Prostate gland (tissue), 2 donors: Measurements from ENCODE around the gene PSME1. TPM values are rescaled to one million over a fixed set of nuclear protein-coding genes. Genes with fewer than 3 reads are reported as not detected.
"Not testable (repeated sequence)": the region's sequence is repeated elsewhere in the genome, so short reads cannot be mapped to it uniquely, and the experiment has no call there.

Experiments used
- DNase-seq: peaks from one replicate; pipeline ENCODE4 v3.0.0-alpha.2; 2019; ENCODE audit warnings: low spot score
- H3K27ac ChIP-seq, 2 donors: fragments of 200-600 bp; sonication (generic); 2 replicates each; pipeline ENCODE4 v1.5.1; 2017 to 2019
- H3K27me3 ChIP-seq: fragments of 200-600 bp; sonication (generic); replicated peaks from 2 replicates; pipeline ENCODE4 v1.5.1; 2019; ENCODE audit not compliant: insufficient read depth
- H3K36me3 ChIP-seq, 2 donors: fragments of 200-600 bp; sonication (generic); 1 replicate in 1 of 2; 2 replicates in 1 of 2; pipeline versions ENCODE4 v1.5.1 to v1.8.1; 2017 to 2019
- H3K4me1 ChIP-seq: fragments of 200-600 bp; sonication (generic); replicated peaks from 2 replicates; pipeline ENCODE4 v1.5.1; 2019
- H3K4me3 ChIP-seq, 2 donors: fragments of 200-600 bp; sonication (generic); 2 replicates each; pipeline ENCODE4 v1.5.1; 2017 to 2019
- H3K9me3 ChIP-seq: fragments of 200-600 bp; sonication (generic); 2 replicates; pipeline ENCODE4 v1.5.1; 2017
- POLR2A ChIP-seq: fragments of 450-650 bp; IDR thresholded peaks from one replicate; pipeline ENCODE4 v1.6.1; 2016; ENCODE audit warnings: antibody characterized with exemption, mild to moderate bottlenecking
- POLR2AphosphoS5 ChIP-seq: sonication (generic); formaldehyde crosslinking; IDR thresholded peaks from one replicate; pipeline ENCODE4 v1.6.1; 2017; ENCODE audit warnings: antibody characterized with exemption
- WGBS: methylation state at CpG from one replicate; pipeline ENCODE4 v1.1.5; 2018; 5-methylcytosine and 5-hydroxymethylcytosine counted together
- intact Hi-C: fragments of 100-400 bp; cut with DNase I; formaldehyde crosslinking; loops from one replicate; pipeline ENCODE4 v1.14.2; 2022
- total RNA-seq, 2 donors: library from RNA; depleted of rRNA; stranded (reverse); fragments of >200 nt; gene quantifications; one replicate each; pipeline ENCODE4 v1.1.0, GENCODE V29; 2016
- TF ChIP-seq, protein P1 (sequence below), 4 experiments: fragments of 200-600 bp in 2 of 4; fragments of 450-650 bp in 2 of 4; sonication (generic) in 2 of 4; IDR thresholded peaks; 1 replicate in 3 of 4; 2 replicates in 1 of 4; pipeline ENCODE4 v1.5.1; 2016 to 2019; ENCODE audit warnings: antibody characterized with exemption in 4 of 4, mild to moderate bottlenecking in 2 of 4, moderate library complexity in 2 of 4

The PSME1 gene
- total RNA-seq, 2 donors from 2014 or later: 85.4 to 213 TPM

DNA sequence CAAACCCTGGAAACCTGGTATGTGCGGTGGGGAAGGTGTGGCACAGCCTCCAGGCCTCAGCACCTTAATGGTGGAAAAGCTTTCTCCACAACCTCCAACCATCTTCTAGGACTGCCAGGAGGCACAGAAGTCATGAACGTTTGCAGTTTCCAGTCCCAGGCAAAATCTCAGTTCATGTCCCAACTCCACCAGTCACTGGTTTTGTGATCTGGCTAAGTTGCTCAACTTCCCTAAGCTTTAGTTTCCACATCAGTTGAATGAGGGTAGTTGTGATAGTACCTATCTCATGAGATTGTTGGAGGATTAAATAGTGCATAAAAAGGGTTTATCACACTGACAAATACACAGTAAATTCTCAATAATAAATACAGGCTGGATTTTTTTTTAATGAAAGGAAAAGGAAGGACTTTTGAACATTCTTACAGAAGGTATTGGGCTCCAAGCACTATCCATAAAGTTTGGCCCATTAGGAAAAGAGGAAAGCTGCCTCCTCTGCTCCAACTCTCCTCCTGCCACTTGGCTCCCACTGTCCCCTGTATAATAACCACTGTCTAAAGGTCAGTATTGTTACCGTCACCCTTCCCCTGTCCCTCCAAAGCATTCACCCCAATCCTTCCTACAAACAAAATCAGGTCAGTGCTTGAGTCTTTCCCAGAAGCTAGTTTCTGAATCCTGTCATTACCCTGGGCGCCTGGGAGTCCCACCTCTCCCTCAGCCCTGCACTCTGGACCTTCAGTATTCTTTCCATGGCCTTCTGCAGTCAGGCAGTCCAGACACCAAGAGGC, 35.6 kb upstream of the PSME1 start:
- 81% methylated on average over 4 of the region's 4 CpGs for whole genome bisulfite sequencing

GRCh38 chr14:24100982-24101494, 35.0 kb upstream of the PSME1 start:
- Histone ChIP-seq H3K36me3 (no peaks in the 10 kb centered on the region), H3K27me3 (no peaks in the 10 kb centered on the region), H3K4me3 (no peak overlapping the region), H3K4me1 (no peaks in the 10 kb centered on the region), H3K9me3 (no peaks in the 10 kb centered on the region), H3K27ac (no peak overlapping the region)
- 85% methylated on average over 3 of the region's 3 CpGs for WGBS
- no peak for DNase-seq
- TF ChIP-seq POLR2A (no peak), POLR2AphosphoS5 (no peak)
- TF ChIP-seq, protein P1, sequence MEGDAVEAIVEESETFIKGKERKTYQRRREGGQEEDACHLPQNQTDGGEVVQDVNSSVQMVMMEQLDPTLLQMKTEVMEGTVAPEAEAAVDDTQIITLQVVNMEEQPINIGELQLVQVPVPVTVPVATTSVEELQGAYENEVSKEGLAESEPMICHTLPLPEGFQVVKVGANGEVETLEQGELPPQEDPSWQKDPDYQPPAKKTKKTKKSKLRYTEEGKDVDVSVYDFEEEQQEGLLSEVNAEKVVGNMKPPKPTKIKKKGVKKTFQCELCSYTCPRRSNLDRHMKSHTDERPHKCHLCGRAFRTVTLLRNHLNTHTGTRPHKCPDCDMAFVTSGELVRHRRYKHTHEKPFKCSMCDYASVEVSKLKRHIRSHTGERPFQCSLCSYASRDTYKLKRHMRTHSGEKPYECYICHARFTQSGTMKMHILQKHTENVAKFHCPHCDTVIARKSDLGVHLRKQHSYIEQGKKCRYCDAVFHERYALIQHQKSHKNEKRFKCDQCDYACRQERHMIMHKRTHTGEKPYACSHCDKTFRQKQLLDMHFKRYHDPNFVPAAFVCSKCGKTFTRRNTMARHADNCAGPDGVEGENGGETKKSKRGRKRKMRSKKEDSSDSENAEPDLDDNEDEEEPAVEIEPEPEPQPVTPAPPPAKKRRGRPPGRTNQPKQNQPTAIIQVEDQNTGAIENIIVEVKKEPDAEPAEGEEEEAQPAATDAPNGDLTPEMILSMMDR (IDR thresholded peaks at IDR 0.05): no peak
- intact Hi-C loops: no loop called here

More for the DNA sequence above, 35.6 kb upstream of the PSME1 start:
- DNase-seq: no peak
- H3K36me3 ChIP-seq: no peaks in the 10 kb centered on the region
- no peaks in the 10 kb centered on the region for H3K27me3 ChIP-seq
- no peaks in the 10 kb centered on the region for H3K9me3 ChIP-seq
- no peak for TF ChIP-seq POLR2A
- TF ChIP-seq, protein P1 (IDR thresholded peaks at IDR 0.05): no peak
- no peak for TF ChIP-seq POLR2AphosphoS5
- H3K27ac ChIP-seq: no peak overlapping the region
- H3K4me3 ChIP-seq: no peak overlapping the region
- intact Hi-C loops: no loop called here
- H3K4me1 ChIP-seq: no peaks in the 10 kb centered on the region

- intact Hi-C loops: no loop called here
- Histone ChIP-seq H3K36me3 (no peaks in the 10 kb centered on the region), H3K27me3 (no peaks in the 10 kb centered on the region), H3K4me1 (no peaks in the 10 kb centered on the region), H3K4me3 (no peak overlapping the region), H3K9me3 (no peaks in the 10 kb centered on the region), H3K27ac (no peak overlapping the region)
- TF ChIP-seq, protein P1 (IDR thresholded peaks at IDR 0.05): no peak
- TF ChIP-seq POLR2AphosphoS5: no peak
- TF ChIP-seq POLR2A: no peak
- WGBS: 83% methylated on average over 7 of the region's 7 CpGs
- DNase-seq: no peak
These were observed 33.5 kb upstream of the PSME1 start for GRCh38 chr14:24102357-24103048.

- H3K27me3 ChIP-seq: no peaks in the 10 kb centered on the region
- no peak for DNase-seq
- no peak overlapping the region for H3K4me3 ChIP-seq
- TF ChIP-seq POLR2A (no peak), POLR2AphosphoS5 (no peak)
- TF ChIP-seq, protein P1 (IDR thresholded peaks at IDR 0.05): no peak
- H3K4me1 ChIP-seq: no peaks in the 10 kb centered on the region
- H3K36me3 ChIP-seq: no peaks in the 10 kb centered on the region
- H3K27ac ChIP-seq: no peak overlapping the region
- H3K9me3 ChIP-seq: no peaks in the 10 kb centered on the region
- intact Hi-C loops: no loop called here
- WGBS: 82% methylated on average over 13 of the region's 13 CpGs
These were observed 32.5 kb upstream of the PSME1 start for GRCh38 chr14:24103451-24103850.

GRCh38 chr14:24105609-24106239, 30.3 kb upstream of the PSME1 start:
- not testable (repeated sequence) for DNase-seq, H3K9me3 ChIP-seq, H3K36me3 ChIP-seq, H3K4me1 ChIP-seq, H3K27me3 ChIP-seq, H3K27ac ChIP-seq, H3K4me3 ChIP-seq
- intact Hi-C loops: loop anchor here (5.0 kb wide), 1 partner anchor 48 kb away; no protein-coding TSS in a partner anchor
- 91% methylated on average over 8 of the region's 8 CpGs for WGBS
